ENCODE data around the gene CILP. TPM values are rescaled to one million over a fixed set of nuclear protein-coding genes. Genes with fewer than 3 reads are reported as not detected.
"Not testable (repeated sequence)": the region's sequence is repeated elsewhere in the genome, so short reads cannot be mapped to it uniquely, and the experiment has no call there.

The CILP gene
- total RNA-seq, 1 experiment from 2014 or later = 1.2 TPM

DNA sequence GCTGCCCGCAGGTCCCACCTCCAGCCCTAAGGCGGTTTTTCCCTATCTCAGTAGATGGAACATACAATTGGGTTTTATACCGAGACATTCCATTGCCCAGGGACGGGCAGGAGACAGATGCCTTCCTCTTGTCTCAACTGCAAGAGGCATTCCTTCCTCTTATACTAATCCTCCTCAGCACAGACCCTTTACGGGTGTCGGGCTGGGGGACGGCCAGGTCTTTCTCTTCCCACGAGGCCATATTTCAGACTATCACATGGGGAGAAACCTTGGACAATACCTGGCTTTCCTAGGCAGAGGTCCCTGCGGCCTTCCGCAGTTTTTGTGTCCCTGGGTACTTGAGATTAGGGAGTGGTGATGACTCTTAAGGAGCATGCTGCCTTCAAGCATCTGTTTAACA is 15.6 kb upstream of the CILP start:
- DNase-seq (ENCODE audit: low read depth) = not testable (repeated sequence)

DNA sequence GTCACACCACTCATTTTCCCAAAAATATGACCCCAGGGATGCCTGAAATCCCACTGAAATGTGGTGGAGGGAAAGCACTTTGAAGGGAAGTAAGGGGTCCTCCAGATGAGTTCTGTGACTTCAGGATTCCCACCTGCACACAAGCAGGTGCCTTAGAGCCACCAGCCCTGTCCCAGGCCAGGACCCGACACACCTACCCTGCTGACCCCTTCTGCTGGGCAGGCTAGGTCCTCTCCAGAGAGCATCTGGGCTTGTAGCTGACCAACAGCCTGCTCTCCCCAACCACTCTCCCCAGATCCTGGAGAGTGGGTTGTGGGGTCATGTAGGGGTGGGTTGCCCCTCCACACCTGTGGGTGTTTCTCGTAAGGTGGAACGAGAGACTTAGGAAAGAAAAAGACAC is 14.9 kb upstream of the CILP start:
- no peak for DNase-seq (ENCODE audit: low read depth)

DNA sequence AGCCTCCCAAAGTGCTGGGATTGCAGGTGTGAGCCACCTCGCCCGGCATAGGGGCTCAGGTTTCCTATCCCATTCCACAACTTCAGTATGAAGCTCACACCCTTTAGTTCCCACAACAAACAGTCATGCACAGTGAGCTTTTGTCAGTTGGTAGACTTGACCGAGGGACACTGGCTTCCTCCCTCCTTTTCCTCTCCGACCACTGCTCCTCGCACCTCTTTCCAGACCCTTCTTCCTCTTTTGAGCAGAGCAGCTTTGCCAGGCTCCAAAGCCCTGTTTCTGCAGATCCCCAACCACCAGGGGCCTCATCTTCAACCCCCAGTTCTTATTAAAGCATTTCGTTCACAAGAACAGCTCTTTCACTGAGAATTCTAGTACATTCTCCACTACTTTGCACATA is 12.7 kb upstream of the CILP start:
- no peak for DNase-seq (ENCODE audit: low read depth)

DNA sequence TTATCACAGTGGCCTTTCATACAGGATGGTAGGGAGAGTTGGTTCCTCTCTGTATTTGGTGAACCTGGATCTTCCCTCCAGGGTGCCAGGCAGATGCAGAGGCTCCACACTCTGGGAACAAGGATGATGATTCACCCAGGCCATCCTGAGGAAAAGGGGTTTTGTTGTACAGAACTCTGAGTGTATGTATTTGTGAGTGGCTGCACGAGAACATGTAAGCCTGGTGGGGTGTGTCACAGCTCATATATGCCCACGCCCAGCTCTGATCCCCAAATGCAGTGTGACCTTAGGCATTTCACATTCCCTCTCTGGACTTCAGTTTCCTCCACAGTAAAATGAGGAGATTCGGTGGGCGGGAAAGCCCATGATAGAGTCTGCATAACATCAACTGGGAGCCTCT is 11.6 kb upstream of the CILP start:
- peak; percentile 48 for DNase-seq (ENCODE audit: low read depth)

GRCh38 chr15:65221697-65222096 is 10.4 kb upstream of the CILP start:
- no peak for DNase-seq (ENCODE audit: low read depth)

- no peak for DNase-seq (ENCODE audit: low read depth)
These were observed 7.9 kb upstream of the CILP start for GRCh38 chr15:65219137-65219536.

DNA sequence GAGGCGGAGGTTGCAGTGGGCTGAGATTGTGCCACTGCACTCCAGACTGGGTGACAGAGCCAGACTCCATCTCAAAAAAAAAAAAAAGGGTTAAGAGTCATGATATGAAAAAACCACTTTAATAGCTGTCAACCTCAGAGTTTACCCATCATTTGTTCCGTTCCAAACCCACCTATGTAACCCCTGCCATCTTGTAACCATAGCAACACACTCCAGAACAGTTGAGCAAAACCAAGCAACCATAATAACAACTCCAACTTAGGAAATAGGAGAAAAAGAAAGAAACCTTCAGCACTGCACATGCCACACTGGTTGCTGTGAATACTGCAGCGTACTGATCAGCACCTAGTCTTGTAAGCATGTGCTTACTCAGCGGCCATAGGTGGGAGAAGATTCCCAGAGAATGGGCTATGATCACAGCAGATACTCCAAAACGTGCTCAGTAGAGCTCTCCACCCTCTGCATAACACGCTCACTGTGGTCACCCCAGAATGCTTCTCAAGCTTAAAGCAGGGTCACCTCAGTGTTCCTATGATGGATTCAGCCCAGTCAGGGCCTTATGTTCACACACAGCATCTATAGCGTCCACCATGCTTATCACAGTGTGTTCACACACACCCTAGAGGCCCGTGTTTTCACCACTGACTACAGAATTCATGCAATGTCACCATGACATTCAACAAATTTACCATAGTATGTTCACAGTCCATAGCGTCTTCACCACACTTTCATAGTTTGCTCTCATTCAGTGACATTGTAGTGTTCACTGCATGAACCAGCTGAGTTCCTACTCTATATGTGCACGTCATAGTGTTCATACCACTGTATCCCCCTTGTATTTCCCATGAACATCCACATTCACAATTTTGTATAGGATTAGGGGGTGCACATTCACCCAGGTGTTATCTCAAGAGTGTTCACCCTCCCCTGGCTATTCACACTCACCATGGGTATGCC is 6.5 kb upstream of the CILP start:
- no peak for DNase-seq (ENCODE audit: low read depth)

GRCh38 chr15:65215496-65215895 is 4.2 kb upstream of the CILP start:
- no peak for DNase-seq (ENCODE audit: low read depth)

DNA sequence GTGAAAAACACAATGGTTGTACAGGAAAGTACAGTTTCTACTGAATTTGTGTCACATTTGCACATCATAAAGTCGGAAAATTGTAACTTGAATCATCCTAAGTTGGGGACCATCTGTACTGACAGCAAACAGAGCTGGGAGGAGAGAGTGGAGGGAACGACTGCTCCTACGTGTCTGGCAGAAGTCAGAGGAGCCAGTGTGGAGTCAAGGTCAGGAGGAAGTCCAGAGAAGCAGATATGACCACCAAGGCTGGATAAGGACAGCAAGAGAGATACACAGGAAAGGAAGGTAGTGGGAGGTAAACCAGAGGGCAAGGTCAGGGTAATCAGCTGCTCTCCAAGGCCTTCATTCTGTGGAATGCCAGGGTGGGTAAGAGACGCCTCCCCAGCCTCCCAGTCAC is 2.7 kb upstream of the CILP start:
- DNase-seq (ENCODE audit: low read depth) = no peak

DNA sequence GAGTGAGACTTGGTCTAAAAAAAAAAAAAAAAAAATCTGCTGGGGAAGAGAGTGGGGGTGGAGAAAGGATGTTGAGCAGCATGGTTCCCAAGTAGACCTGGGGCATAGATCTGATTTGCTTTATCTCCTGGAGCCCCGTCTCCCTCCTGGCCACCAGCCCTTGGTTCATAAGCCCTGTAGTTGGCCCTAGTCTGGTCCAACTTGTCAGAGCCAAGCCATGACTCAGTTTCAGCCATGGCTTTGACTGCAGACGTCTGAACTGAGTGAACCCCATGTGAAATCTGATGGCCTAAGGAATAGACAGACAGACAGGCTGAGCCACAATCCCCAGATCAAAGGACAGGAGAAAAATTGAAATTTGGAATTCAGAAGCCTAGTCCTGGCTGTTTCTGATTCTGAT is 2.0 kb upstream of the CILP start:
- no peak for DNase-seq (ENCODE audit: low read depth)

DNA sequence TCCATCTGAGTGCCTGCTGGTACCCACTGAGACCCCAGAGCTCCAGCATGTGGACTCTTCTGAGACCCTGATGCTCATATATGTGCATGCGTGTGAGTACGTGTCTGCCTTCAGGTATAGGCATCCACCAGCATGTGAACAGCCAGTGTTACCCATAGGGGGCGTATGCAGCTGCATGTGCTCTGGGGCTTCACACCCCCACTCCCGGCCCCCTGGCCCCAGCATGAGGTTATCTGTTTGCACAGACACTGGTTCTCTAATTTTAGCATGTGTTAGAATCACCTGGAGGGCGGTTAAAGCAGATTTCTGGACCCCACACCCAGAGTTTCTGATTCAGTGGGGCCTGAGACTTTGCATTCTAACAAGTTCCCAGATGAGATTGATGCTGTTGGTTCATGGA is 824 bp upstream of the CILP start:
- DNase-seq (ENCODE audit: low read depth) = no peak

GRCh38 chr15:65211482-65211982 is 259 bp upstream of the CILP start:
- peak; percentile 17 for DNase-seq (ENCODE audit: low read depth)

GRCh38 chr15:65209701-65210643 is 1.3 kb downstream of the CILP start:
- DNase-seq (ENCODE audit: low read depth) = no peak

DNA sequence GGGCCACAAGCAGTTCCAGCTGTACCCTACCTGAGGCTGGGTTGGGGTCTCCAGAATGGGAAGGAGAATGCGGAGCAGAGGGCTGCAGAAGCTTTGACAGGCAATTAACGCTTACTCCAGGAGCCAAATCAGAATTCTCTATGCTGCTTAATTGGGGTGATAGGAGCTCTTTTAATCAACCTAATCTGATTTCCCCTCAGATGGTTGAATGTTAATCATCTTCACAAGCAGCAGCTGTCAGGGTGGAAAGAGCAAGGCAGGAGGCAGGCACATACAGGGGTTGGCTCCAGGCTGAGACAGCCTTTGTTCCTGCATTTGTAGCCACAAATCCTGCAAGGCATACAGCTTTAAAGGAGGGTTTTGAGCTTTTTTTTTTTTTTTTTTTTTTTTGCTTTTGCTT is 2.6 kb downstream of the CILP start:
- no peak for DNase-seq (ENCODE audit: low read depth)

DNA sequence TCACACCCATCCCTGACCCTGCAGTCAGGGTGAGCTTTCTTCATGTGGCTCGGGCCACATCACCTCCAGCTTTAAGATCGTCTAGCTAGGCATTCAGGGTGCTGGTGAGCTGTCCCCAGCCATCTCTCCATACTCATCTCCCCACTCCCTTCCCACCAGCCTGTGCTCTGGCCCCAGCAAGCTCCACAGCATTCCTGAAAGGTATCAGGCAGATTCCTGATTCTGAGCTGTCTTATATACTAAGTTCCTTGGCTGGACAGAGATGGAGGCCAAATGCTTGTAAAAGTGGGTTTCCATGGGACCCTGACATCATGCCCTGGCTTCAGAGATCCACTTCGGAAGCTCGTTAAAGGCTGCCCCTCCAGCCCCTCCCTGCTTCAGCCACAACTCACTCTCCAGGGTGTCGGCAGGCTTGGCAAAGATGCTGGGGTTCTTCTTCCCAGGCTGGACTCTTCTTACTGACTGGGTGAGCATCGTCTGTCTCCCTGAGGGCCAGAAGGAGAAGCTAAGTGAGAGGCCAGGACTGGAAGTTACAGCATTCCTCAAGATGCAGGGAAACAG is 3.9 kb downstream of the CILP start:
- no peak for DNase-seq (ENCODE audit: low read depth)

DNA sequence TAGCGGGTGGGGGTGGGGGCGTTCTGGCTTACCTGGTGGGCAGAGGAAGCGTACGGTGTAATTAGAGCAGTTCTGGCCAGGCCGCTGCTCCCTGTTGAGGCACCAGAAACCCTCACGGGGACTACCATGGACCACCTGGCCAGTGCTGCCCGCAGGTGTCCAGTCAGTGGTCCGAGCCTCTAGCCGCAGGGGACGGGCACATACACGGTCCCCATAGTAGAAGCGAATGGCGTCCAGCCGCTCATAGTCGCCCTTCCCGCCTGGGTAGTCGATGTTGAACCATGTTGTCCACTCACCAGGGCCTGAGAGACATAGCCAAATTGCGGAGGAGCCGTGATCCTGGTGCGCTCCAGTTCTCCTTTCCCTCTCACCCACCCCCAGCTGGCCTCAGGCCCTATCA is 4.5 kb downstream of the CILP start:
- DNase-seq (ENCODE audit: low read depth) = no peak

GRCh38 chr15:65204931-65205660 is 6.2 kb downstream of the CILP start:
- DNase-seq (ENCODE audit: low read depth) = no peak

DNA sequence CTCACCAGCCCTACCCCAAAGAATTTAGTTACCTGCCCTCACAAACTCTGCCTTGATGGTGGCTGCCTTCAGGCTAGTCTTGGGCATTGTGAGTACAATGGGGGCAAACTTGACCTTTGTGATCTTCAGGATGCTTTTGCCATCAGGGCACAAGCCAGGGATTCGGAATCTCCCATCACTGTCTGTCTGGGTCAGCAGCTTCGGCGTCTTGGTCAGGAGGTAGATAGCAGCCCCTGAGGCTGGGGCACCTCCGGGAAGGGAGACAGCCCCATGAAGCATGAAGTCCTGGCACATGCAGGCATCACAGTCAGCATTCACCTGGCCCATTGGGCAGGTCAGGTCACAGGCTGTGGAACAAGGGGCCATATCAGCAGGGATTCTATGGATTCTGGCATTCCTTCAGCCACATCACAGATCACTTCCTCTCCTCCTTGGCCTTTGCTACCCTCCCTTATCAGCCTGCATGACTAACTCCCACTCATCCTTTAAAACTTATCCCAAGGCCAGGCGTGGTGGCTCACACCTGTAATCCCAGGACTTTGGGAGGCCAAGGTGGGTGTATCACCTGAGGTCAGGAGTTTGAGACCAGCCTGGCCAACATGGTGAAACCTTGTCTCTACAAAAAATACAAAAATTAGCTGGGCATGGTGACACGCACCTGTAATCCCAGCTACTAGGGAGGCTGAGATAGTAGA is 6.9 kb downstream of the CILP start:
- no peak for DNase-seq (ENCODE audit: low read depth)

GRCh38 chr15:65201918-65202317 is 9.4 kb downstream of the CILP start:
- no peak for DNase-seq (ENCODE audit: low read depth)

GRCh38 chr15:65198571-65198970 is 12.7 kb downstream of the CILP start:
- DNase-seq (ENCODE audit: low read depth) = no peak

DNA sequence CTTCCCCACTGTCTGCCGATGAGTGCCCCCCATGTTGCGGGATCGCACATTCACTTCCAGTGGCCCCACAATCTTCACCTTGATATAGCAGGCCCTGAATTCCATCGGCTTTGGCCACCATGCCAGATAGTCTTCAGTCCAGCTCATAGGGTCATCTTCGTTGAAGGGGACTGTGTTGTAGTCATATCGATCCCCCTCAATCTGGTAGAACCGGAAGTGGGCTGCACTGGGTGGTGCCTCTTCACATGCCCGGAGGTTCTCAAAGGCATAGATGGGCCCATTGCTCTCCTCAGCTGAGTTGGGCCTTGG is 14.0 kb downstream of the CILP start:
- no peak for DNase-seq (ENCODE audit: low read depth)
